ENCODE data around the gene MYO3A. TPM values are rescaled to one million over a fixed set of nuclear protein-coding genes. Genes with fewer than 3 reads are reported as not detected.

Gene MYO3A
- polyA plus RNA-seq, 1 experiment, result not detected

GRCh38 chr10:25972631-25973030 is 38.6 kb downstream of the MYO3A start:
- CTCF ChIA-PET, result no interaction called here
- no peaks in the 10 kb centered on the region for H3K36me3 ChIP-seq (ENCODE audit: control insufficient read depth, insufficient read depth, low read length)
- POLR2A ChIA-PET, result no interaction called here
- no peak for DNase-seq (ENCODE audit: low read depth)
- no peak overlapping the region for H3K4me3 ChIP-seq (ENCODE audit: low read depth, low read length)
- no peak for TF ChIP-seq CTCF (IDR thresholded peaks at IDR 0.05; ENCODE audit: insufficient read depth, low read depth, low read length)
- no peaks in the 10 kb centered on the region for H3K27me3 ChIP-seq (ENCODE audit: control insufficient read depth, insufficient read depth, low read length)

GRCh38 chr10:25974897-25975459 is 40.9 kb downstream of the MYO3A start:
- no peak for DNase-seq (ENCODE audit: low read depth)
- Histone ChIP-seq H3K27me3 (ENCODE audit: control insufficient read depth, insufficient read depth, low read length) (no peaks in the 10 kb centered on the region), H3K4me3 (ENCODE audit: low read depth, low read length) (no peak overlapping the region), H3K36me3 (ENCODE audit: control insufficient read depth, insufficient read depth, low read length) (no peaks in the 10 kb centered on the region)
- ChIA-PET CTCF (no interaction called here), POLR2A (no interaction called here)
- TF ChIP-seq CTCF (IDR thresholded peaks at IDR 0.05; ENCODE audit: insufficient read depth, low read depth, low read length), result no peak

GRCh38 chr10:25978771-25979170 is 44.7 kb downstream of the MYO3A start:
- H3K4me3 ChIP-seq (ENCODE audit: low read depth, low read length), result no peak overlapping the region
- no peaks in the 10 kb centered on the region for H3K36me3 ChIP-seq (ENCODE audit: control insufficient read depth, insufficient read depth, low read length)
- no peaks in the 10 kb centered on the region for H3K27me3 ChIP-seq (ENCODE audit: control insufficient read depth, insufficient read depth, low read length)
- ChIA-PET POLR2A (no interaction called here), CTCF (no interaction called here)
- TF ChIP-seq CTCF (IDR thresholded peaks at IDR 0.05; ENCODE audit: insufficient read depth, low read depth, low read length), result no peak
- DNase-seq (ENCODE audit: low read depth), result no peak

GRCh38 chr10:25982107-25982506 is 48.1 kb downstream of the MYO3A start:
- Histone ChIP-seq H3K27me3 (ENCODE audit: control insufficient read depth, insufficient read depth, low read length) (no peaks in the 10 kb centered on the region), H3K36me3 (ENCODE audit: control insufficient read depth, insufficient read depth, low read length) (no peaks in the 10 kb centered on the region), H3K4me3 (ENCODE audit: low read depth, low read length) (no peak overlapping the region)
- TF ChIP-seq CTCF (IDR thresholded peaks at IDR 0.05; ENCODE audit: insufficient read depth, low read depth, low read length), result no peak
- DNase-seq (ENCODE audit: low read depth), result no peak
- CTCF ChIA-PET, result no interaction called here
- POLR2A ChIA-PET, result no interaction called here

- ChIA-PET POLR2A (no interaction called here), CTCF (no interaction called here)
- Histone ChIP-seq H3K27me3 (ENCODE audit: control insufficient read depth, insufficient read depth, low read length) (no peaks in the 10 kb centered on the region), H3K36me3 (ENCODE audit: control insufficient read depth, insufficient read depth, low read length) (no peaks in the 10 kb centered on the region), H3K4me3 (ENCODE audit: low read depth, low read length) (no peak overlapping the region)
- no peak for TF ChIP-seq CTCF (IDR thresholded peaks at IDR 0.05; ENCODE audit: insufficient read depth, low read depth, low read length)
- DNase-seq (ENCODE audit: low read depth), result no peak
Measured at GRCh38 chr10:25988583-25988982, 54.6 kb downstream of the MYO3A start.

All from BJ (cell line).